Tibial nerve (tissue), 4 donors: ENCODE results near the gene STK39. TPM values are rescaled to one million over a fixed set of nuclear protein-coding genes. Genes with fewer than 3 reads are reported as not detected.

Source experiments
- DNase-seq, 2 donors: peaks; one replicate each; pipeline ENCODE4 v3.0.0-alpha.2; 2019; ENCODE audit warnings: low spot score in 2 of 2
- H3K27ac ChIP-seq, 4 donors: fragments of 200-600 bp; sonication (generic) in 3 of 4; one replicate each; pipeline ENCODE4 v1.5.1; 2017 to 2019; ENCODE audit warnings: mild to moderate bottlenecking in 1 of 4
- H3K27me3 ChIP-seq, 2 donors: fragments of 200-600 bp; sonication (generic) in 1 of 2; one replicate each; pipeline versions ENCODE4 v1.5.1 to v1.6.0; 2017 to 2019
- H3K36me3 ChIP-seq, 3 donors: fragments of 200-600 bp; sonication (generic); one replicate each; pipeline ENCODE4 v1.5.1; 2018 to 2019
- H3K4me1 ChIP-seq, 4 donors: fragments of 200-600 bp; sonication (generic) in 3 of 4; one replicate each; pipeline ENCODE4 v1.5.1; 2017 to 2019
- H3K4me3 ChIP-seq, 4 donors: fragments of 200-600 bp; sonication (generic) in 3 of 4; one replicate each; pipeline ENCODE4 v1.5.1; 2017 to 2019; ENCODE audit warnings: mild to moderate bottlenecking in 1 of 4, moderate library complexity in 1 of 4
- H3K9me3 ChIP-seq, 4 donors: fragments of 200-600 bp; sonication (generic) in 3 of 4; one replicate each; pipeline ENCODE4 v1.5.1; 2017 to 2019
- EP300 ChIP-seq, 2 donors: sonication (generic); formaldehyde crosslinking; IDR thresholded peaks; one replicate each; pipeline ENCODE4 v1.6.1; 2017; ENCODE audit warnings: antibody characterized with exemption in 2 of 2, mild to moderate bottlenecking in 1 of 2
- POLR2A ChIP-seq, 2 donors: fragments of 450-650 bp; IDR thresholded peaks; one replicate each; pipeline ENCODE4 v1.6.1; 2017; ENCODE audit warnings: antibody characterized with exemption in 2 of 2, mild to moderate bottlenecking in 2 of 2, moderate library complexity in 2 of 2
- WGBS, 2 donors: methylation state at CpG; one replicate each; pipeline ENCODE4 v1.1.5; 2018; 5-methylcytosine and 5-hydroxymethylcytosine counted together
- total RNA-seq, 4 donors: library from RNA; depleted of rRNA; stranded (reverse); fragments of >200 nt; gene quantifications; one replicate each; pipeline ENCODE4 v1.1.0, GENCODE V29; 2016
- TF ChIP-seq, protein P1 (sequence below), 5 experiments: fragments of 200-600 bp in 3 of 5; fragments of 450-650 bp in 2 of 5; sonication (generic) in 3 of 5; IDR thresholded peaks; one replicate each; pipeline ENCODE4 v1.5.1; 2016 to 2019; ENCODE audit warnings: antibody characterized with exemption in 5 of 5, mild to moderate bottlenecking in 3 of 5, moderate library complexity in 2 of 5

Gene STK39
- total RNA-seq, 4 donors from 2014 or later = 8.5 to 13.5 (median 12.0) TPM

DNA sequence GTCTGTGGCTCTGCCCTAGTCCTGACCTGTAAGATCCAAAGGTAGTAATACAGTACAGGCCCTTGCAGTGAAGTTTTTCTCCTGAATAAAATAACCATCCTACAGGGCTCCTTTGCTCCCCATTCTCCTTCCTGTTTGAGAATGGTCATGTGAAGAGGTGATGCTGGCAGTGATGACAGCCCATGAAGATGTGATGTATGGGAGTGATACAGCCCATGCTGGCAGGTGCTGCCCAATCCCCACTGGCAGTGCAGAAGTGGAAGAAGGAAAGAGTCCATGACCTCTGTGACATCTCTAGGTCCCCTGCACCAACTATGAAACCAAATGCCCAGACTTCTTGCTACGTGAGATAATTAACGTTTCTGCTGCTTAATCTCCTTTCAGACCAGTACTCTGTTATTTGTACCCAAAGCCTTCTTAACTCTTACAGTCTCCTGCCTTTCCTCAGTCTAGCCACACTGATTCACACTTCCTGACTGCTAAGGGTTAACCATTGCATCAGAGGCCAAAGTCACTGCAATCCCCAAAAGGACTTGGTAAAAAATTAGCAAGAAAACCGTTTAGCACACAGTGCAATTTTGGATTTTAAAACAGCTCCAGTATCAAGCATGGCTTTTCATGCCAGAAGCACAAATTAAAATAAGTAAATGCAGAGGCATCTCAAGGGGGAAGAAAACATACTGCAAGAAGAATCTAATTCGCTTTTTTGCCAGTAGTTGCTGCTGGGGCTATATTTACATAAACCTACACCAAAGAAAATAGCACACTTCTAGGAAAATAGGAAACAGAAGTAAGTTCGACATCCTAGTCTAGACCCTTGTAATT is 98.0 kb downstream of the STK39 start:
- Histone ChIP-seq H3K9me3 (no peaks in the 10 kb centered on the region), H3K4me1 (peaks cover 0 to 28% (median 0%) of the 10 kb centered on the region in 4 donors), H3K27me3 (no peaks in the 10 kb centered on the region), H3K27ac (no peak overlapping the region), H3K36me3 (no peaks in the 10 kb centered on the region), H3K4me3 (no peak overlapping the region)
- TF ChIP-seq POLR2A (IDR thresholded peaks at IDR 0.05) = no peak
- no peak for TF ChIP-seq EP300 (IDR thresholded peaks at IDR 0.05)
- TF ChIP-seq, protein P1, sequence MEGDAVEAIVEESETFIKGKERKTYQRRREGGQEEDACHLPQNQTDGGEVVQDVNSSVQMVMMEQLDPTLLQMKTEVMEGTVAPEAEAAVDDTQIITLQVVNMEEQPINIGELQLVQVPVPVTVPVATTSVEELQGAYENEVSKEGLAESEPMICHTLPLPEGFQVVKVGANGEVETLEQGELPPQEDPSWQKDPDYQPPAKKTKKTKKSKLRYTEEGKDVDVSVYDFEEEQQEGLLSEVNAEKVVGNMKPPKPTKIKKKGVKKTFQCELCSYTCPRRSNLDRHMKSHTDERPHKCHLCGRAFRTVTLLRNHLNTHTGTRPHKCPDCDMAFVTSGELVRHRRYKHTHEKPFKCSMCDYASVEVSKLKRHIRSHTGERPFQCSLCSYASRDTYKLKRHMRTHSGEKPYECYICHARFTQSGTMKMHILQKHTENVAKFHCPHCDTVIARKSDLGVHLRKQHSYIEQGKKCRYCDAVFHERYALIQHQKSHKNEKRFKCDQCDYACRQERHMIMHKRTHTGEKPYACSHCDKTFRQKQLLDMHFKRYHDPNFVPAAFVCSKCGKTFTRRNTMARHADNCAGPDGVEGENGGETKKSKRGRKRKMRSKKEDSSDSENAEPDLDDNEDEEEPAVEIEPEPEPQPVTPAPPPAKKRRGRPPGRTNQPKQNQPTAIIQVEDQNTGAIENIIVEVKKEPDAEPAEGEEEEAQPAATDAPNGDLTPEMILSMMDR (IDR thresholded peaks at IDR 0.05) = no peak
- 60 to 61% methylated on average over 5 of the region's 5 CpGs for WGBS, 2 donors
- DNase-seq = no peak

DNA sequence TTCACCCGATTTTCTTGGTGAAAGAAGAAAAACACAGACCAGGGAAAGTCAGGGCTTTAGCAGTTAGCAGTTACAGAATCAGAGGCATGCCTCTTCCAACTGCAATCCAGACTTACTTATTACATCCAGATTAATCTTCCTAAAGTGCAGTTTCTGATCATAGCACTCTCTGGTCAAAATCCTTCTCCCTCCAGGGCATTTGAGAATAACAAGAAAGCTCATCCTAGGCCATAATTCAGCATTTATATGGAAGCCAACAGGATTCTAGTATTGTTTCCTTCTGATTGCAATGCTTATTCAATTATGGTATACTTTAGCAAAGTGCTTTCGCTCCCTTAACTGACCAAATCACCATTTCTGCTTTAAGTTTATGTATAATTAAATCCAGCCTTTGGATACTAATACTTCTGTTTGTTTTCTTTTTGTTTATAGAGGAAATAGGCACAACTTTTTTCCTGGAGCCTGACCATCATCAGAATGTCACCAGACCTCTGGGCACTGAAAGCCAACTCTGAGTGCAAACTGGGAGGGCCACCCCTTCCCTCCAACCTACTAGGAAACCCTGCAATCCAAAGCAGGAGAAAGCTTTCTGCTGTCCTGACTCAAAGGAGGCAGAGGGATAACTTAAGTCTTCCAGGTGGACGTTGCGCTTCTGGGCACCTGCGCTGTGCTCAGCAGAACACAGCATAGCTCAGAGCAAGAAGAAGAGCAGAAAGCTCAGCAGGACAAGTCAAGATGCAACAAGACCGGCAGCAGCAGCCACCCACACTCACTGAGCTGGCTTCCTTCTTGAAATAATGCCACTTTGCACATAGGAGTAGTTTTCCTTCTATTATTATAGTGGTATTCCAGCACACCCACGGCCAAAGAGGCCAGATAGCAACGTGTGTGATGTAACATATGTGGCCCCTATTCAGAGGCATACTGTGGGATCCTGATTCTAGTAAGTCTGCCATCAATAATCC is 99.3 kb downstream of the STK39 start:
- H3K36me3 ChIP-seq = no peaks in the 10 kb centered on the region
- TF ChIP-seq, protein P1 (IDR thresholded peaks at IDR 0.05) = no peak
- TF ChIP-seq POLR2A (IDR thresholded peaks at IDR 0.05) (no peak), EP300 (IDR thresholded peaks at IDR 0.05) (no peak)
- H3K4me3 ChIP-seq = no peak overlapping the region
- no peaks in the 10 kb centered on the region for H3K27me3 ChIP-seq
- peaks cover 0 to 28% (median 0%) of the 10 kb centered on the region in 4 donors for H3K4me1 ChIP-seq
- WGBS, 2 donors = 63 to 66% methylated on average over 8 of the region's 8 CpGs
- no peak for DNase-seq
- H3K27ac ChIP-seq = peak overlapping the region in 1 of 4 donors; percentile 2
- H3K9me3 ChIP-seq = no peaks in the 10 kb centered on the region

DNA sequence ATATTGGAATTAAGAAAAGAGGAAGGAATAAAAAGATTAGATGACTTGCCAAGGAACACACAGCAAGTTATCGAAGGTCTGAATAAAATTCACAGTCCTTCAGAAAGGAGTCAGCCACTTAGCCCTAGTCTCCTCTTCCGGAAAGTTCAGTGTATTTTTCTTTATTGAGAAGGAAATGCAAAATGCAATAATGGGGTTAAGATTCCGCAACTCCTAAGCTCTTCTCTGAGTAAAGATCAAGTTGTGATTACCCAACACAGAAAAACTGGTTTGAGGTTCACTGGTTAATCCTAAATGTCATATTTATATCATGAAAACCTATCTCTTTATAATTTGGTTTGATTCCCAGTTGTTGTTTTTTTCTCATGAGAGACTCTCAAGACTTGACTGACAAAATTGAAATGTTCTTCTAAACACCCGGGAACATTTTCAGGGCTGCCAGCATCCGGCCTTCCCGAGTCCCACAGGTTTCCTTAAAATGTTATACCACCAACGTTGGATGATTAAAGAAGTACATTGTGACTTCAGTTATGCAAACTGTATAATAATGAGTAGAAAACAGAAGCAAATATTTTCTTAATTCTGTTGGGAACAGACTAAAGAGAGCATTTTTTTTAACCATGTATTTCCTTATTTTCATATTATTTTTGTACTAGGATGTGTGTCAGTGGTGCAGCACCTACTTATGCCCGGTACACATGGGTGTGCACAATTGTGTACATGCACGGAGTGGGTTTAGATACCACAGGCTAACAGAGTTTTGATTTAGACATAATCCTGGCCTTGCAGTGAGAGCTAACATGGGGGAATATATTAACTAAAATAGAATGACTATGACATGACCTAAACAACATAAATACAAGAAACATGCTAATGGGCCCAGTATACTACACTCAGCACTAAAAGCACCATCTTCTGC is 100.2 kb downstream of the STK39 start:
- no peak overlapping the region for H3K4me3 ChIP-seq
- H3K36me3 ChIP-seq = no peaks in the 10 kb centered on the region
- H3K9me3 ChIP-seq = no peaks in the 10 kb centered on the region
- H3K4me1 ChIP-seq = peaks cover 0 to 28% (median 0%) of the 10 kb centered on the region in 4 donors
- no peaks in the 10 kb centered on the region for H3K27me3 ChIP-seq
- no peak for DNase-seq
- WGBS, 2 donors = 58 to 69% methylated on average over 9 of the region's 9 CpGs
- H3K27ac ChIP-seq = peak overlapping the region in 1 of 4 donors; percentile 2
- TF ChIP-seq POLR2A (IDR thresholded peaks at IDR 0.05) (no peak), EP300 (IDR thresholded peaks at IDR 0.05) (no peak)

DNA sequence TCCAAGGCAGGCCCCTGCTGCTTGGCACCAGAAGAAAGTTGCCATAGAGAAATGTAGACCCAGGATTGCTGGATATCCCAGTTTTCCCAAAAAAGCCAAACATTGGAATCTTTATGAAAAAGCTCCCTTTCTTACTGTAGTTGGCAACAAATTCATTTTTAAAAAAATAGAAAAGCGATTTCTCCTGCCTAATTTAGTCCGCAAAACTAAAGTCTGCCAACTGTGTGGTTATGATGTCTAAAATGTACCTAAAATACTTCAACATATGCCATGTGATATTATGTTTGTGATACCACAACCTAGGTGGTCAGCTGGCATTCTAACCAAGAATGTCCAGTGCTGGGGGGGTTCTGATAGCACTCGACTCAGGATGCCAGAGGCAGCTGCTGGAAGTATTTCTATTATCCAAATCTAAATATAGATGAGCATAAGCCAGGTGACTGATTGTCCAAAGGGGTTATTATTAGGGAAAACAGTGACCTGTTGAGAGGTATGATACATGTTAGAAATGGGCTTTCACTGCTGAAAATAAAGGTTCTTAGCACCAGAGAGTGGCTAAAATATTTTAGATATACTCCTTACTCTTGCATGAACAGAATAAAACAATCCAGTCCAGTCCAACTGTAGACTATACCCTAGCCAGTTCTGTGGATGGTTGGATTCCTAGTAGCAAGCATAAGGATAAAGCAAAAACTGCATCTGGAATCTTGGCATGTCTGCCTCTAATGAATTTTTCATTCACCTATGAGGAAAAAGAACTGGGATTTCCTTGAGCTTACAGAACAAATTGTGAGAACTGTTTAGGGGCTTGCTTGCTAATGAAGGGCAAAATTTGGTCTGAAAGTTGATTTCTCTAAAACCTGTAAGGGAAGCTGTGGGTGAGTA is 101.7 kb downstream of the STK39 start:
- WGBS, 2 donors = 66 to 83% methylated on average over 3 of the region's 3 CpGs
- H3K27me3 ChIP-seq = no peaks in the 10 kb centered on the region
- no peak for TF ChIP-seq POLR2A (IDR thresholded peaks at IDR 0.05)
- no peak for TF ChIP-seq EP300 (IDR thresholded peaks at IDR 0.05)
- TF ChIP-seq, protein P1 (IDR thresholded peaks at IDR 0.05) = no peak
- H3K4me1 ChIP-seq = peaks cover 0 to 28% (median 0%) of the 10 kb centered on the region in 4 donors
- no peak overlapping the region for H3K27ac ChIP-seq
- H3K4me3 ChIP-seq = no peak overlapping the region
- no peaks in the 10 kb centered on the region for H3K36me3 ChIP-seq
- no peak for DNase-seq
- H3K9me3 ChIP-seq = no peaks in the 10 kb centered on the region
